Gastroesophageal sphincter (tissue), 4 donors: ENCODE measurements around the gene ELMO1. TPM values are rescaled to one million over a fixed set of nuclear protein-coding genes. Genes with fewer than 3 reads are reported as not detected.

ENCODE experiments used
- ATAC-seq: fragments of 150-250 bp; one replicate; pipeline ENCODE4 v1.9.1; 2016; ENCODE audit warnings: mild to moderate bottlenecking, moderate library complexity
- H3K27ac ChIP-seq, 4 donors: fragments of 200-600 bp; sonication (generic) in 3 of 4; 1 replicate in 3 of 4; 2 replicates in 1 of 4; pipeline ENCODE4 v1.5.1; 2016 to 2019
- H3K27me3 ChIP-seq: fragments of 200-600 bp; sonication (generic); one replicate; pipeline ENCODE4 v1.5.1; 2019
- H3K36me3 ChIP-seq, 2 donors: fragments of 200-600 bp; sonication (generic); one replicate each; pipeline ENCODE4 v1.5.1; 2019; ENCODE audit warnings: control low read depth in 1 of 2
- H3K4me1 ChIP-seq, 3 donors: fragments of 200-600 bp; sonication (generic); 1 replicate in 2 of 3; 2 replicates in 1 of 3; pipeline ENCODE4 v1.5.1; 2016 to 2019; ENCODE audit warnings: control low read depth in 2 of 3
- H3K4me3 ChIP-seq, 2 donors: fragments of 200-600 bp; sonication (generic); one replicate each; pipeline ENCODE4 v1.5.1; 2019; ENCODE audit warnings: mild to moderate bottlenecking in 1 of 2, moderate library complexity in 1 of 2
- H3K9me3 ChIP-seq, 3 donors: fragments of 200-600 bp; sonication (generic); one replicate each; pipeline ENCODE4 v1.5.1; 2017 to 2019; ENCODE audit warnings: control low read depth in 2 of 3
- CTCF ChIP-seq, 4 experiments: fragments of 200-600 bp in 2 of 4; fragments of 450-650 bp in 2 of 4; sonication (generic) in 1 of 4; IDR thresholded peaks; one replicate each; pipeline ENCODE4 v1.5.1; 2017 to 2019; ENCODE audit warnings: antibody characterized with exemption in 4 of 4, mild to moderate bottlenecking in 2 of 4, moderate library complexity in 2 of 4
- EP300 ChIP-seq: sonication (generic); formaldehyde crosslinking; IDR thresholded peaks from one replicate; pipeline ENCODE4 v1.6.1; 2017; ENCODE audit warnings: antibody characterized with exemption, mild to moderate bottlenecking
- POLR2A ChIP-seq, 2 donors: fragments of 450-650 bp; IDR thresholded peaks; one replicate each; pipeline ENCODE4 v1.6.1; 2017; ENCODE audit warnings: antibody characterized with exemption in 2 of 2, mild to moderate bottlenecking in 2 of 2, moderate library complexity in 1 of 2
- POLR2AphosphoS5 ChIP-seq: sonication (generic); formaldehyde crosslinking; IDR thresholded peaks from one replicate; pipeline ENCODE4 v1.6.1; 2017; ENCODE audit warnings: antibody characterized with exemption
- WGBS, 2 donors: methylation state at CpG; one replicate each; pipeline ENCODE4 v1.1.5; 2018; ENCODE audit warnings: low coverage in 1 of 2; 5-methylcytosine and 5-hydroxymethylcytosine counted together
- total RNA-seq, 4 donors: library from RNA; depleted of rRNA; stranded (reverse); fragments of >200 nt; gene quantifications; one replicate each; pipeline ENCODE4 v1.1.0, GENCODE V29; 2016

The ELMO1 gene
- total RNA-seq, 4 donors from 2014 or later = 22.1 to 54.0 (median 42.7) TPM

- peaks cover 51% of the 10 kb centered on the region for H3K27me3 ChIP-seq
- H3K4me1 ChIP-seq = peaks cover 0 to 51% (median 18%) of the 10 kb centered on the region in 3 donors
- H3K27ac ChIP-seq = peak overlapping the region in 2 of 4 donors; percentile 87 to 91
- no peak for ATAC-seq
- 100% methylated on average over 1 of the region's 1 CpG for WGBS, 2 donors
- no peaks in the 10 kb centered on the region for H3K9me3 ChIP-seq
- TF ChIP-seq POLR2AphosphoS5 (no peak), POLR2A (IDR thresholded peaks at IDR 0.05) (no peak), CTCF (IDR thresholded peaks at IDR 0.05) (no peak), EP300 (no peak)
- no peak overlapping the region for H3K4me3 ChIP-seq
- no peaks in the 10 kb centered on the region for H3K36me3 ChIP-seq
Observed at GRCh38 chr7:37445790-37446189, 2.9 kb downstream of the ELMO1 start.

- peaks cover 51% of the 10 kb centered on the region for H3K27me3 ChIP-seq
- TF ChIP-seq POLR2AphosphoS5 (no peak), POLR2A (IDR thresholded peaks at IDR 0.05) (no peak), CTCF (IDR thresholded peaks at IDR 0.05) (no peak)
- no peaks in the 10 kb centered on the region for H3K36me3 ChIP-seq
- H3K4me1 ChIP-seq = peaks cover 0 to 57% (median 18%) of the 10 kb centered on the region in 3 donors
- ATAC-seq = peak; percentile 22
- H3K27ac ChIP-seq = peak overlapping the region in 3 of 4 donors; percentile 6 to 91 (median 12)
- H3K9me3 ChIP-seq = no peaks in the 10 kb centered on the region
- no peak overlapping the region for H3K4me3 ChIP-seq
- 67 to 75% methylated on average over 2 to 3 of the region's 4 CpGs for WGBS, 2 donors
Observed at GRCh38 chr7:37445064-37445723, 3.5 kb downstream of the ELMO1 start.

GRCh38 chr7:37443627-37444026, 5.0 kb downstream of the ELMO1 start:
- Histone ChIP-seq H3K27me3 (peaks cover 42% of the 10 kb centered on the region), H3K27ac (peak overlapping the region in 1 of 4 donors; percentile 5), H3K4me1 (peaks cover 0 to 56% (median 22%) of the 10 kb centered on the region in 3 donors), H3K9me3 (no peaks in the 10 kb centered on the region), H3K4me3 (no peak overlapping the region), H3K36me3 (no peaks in the 10 kb centered on the region)
- ATAC-seq = no peak
- TF ChIP-seq POLR2A (IDR thresholded peaks at IDR 0.05) (no peak), EP300 (no peak), CTCF (IDR thresholded peaks at IDR 0.05) (no peak), POLR2AphosphoS5 (no peak)
- WGBS, 2 donors = 80 to 83% methylated on average over 1 of the region's 1 CpG

GRCh38 chr7:37442268-37442667, 6.4 kb downstream of the ELMO1 start:
- Histone ChIP-seq H3K27ac (peak overlapping the region in 3 of 4 donors; percentile 47 to 60 (median 51)), H3K27me3 (peaks cover 28% of the 10 kb centered on the region), H3K9me3 (no peaks in the 10 kb centered on the region), H3K36me3 (no peaks in the 10 kb centered on the region), H3K4me1 (peaks cover 0 to 42% (median 22%) of the 10 kb centered on the region in 3 donors), H3K4me3 (no peak overlapping the region)
- no peak for TF ChIP-seq EP300
- no peak for TF ChIP-seq POLR2A (IDR thresholded peaks at IDR 0.05)
- TF ChIP-seq POLR2AphosphoS5 = no peak
- no peak for TF ChIP-seq CTCF (IDR thresholded peaks at IDR 0.05)
- no peak for ATAC-seq
- WGBS, 2 donors = 72 to 79% methylated on average over 3 to 4 of the region's 4 CpGs

- H3K4me1 ChIP-seq = peaks cover 0 to 40% (median 22%) of the 10 kb centered on the region in 3 donors
- WGBS, 2 donors = 0 to 27% methylated on average over 1 to 2 of the region's 3 CpGs
- no peaks in the 10 kb centered on the region for H3K36me3 ChIP-seq
- TF ChIP-seq EP300 (no peak), POLR2AphosphoS5 (no peak), CTCF (IDR thresholded peaks at IDR 0.05) (no peak), POLR2A (IDR thresholded peaks at IDR 0.05) (no peak)
- no peak for ATAC-seq
- H3K27ac ChIP-seq = peak overlapping the region in 3 of 4 donors; percentile 47 to 60 (median 51)
- H3K27me3 ChIP-seq = peaks cover 24% of the 10 kb centered on the region
- H3K9me3 ChIP-seq = no peaks in the 10 kb centered on the region
- H3K4me3 ChIP-seq = no peak overlapping the region
Observed at GRCh38 chr7:37441816-37442215, 6.8 kb downstream of the ELMO1 start.
